Measurements from ENCODE around the gene ACAD11. TPM values are rescaled to one million over a fixed set of nuclear protein-coding genes. Genes with fewer than 3 reads are reported as not detected.
"Not testable (repeated sequence)": the region's sequence is repeated elsewhere in the genome, so short reads cannot be mapped to it uniquely, and the experiment has no call there.

The ACAD11 gene
- total RNA-seq, 1 experiment from 2014 or later, result 17.7 TPM

DNA sequence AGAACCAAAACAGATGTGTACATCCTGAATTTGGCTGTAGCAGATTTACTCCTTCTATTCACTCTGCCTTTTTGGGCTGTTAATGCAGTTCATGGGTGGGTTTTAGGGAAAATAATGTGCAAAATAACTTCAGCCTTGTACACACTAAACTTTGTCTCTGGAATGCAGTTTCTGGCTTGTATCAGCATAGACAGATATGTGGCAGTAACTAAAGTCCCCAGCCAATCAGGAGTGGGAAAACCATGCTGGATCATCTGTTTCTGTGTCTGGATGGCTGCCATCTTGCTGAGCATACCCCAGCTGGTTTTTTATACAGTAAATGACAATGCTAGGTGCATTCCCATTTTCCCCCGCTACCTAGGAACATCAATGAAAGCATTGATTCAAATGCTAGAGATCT lies 59.0 kb downstream of the ACAD11 start:
- DNase-seq (ENCODE audit: low spot score), result not testable (repeated sequence)

DNA sequence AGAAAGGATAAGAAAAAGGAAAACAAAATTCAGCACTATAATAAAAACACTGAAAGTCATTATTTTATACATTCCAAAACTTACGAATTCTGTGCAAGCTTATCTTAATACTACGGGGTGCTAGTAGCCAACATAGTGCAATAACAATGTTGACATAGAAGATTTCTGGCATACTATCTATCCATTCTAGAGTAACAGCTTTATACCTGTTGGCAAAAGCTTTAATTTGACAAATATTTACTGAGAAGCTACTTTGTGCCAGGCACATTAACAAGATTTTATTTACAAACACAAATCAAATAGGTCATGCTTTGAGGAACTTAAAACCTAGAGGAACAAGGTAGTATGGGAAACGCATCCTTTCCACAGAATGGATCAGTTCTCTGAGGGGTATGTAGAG lies 61.4 kb downstream of the ACAD11 start:
- DNase-seq (ENCODE audit: low spot score), result no peak

DNA sequence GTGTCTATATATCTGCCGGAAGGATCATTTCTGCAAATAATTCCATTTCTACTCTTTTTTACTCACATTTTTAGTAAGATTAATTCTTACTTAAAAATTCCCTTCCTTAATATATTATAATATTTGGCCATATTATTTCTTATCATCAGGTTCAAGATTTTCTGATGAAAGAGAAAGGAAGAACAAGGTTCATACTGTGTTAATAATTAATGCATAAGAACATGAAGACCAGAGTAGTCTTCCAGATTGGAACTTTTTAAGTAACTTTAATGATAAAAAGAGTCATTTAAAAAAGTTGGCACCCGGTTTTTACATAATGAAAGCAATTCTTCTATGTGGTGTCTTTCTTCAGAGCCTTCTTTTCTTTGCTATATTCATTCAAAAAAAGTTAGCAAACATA lies 61.9 kb downstream of the ACAD11 start:
- no peak for DNase-seq (ENCODE audit: low spot score)

DNA sequence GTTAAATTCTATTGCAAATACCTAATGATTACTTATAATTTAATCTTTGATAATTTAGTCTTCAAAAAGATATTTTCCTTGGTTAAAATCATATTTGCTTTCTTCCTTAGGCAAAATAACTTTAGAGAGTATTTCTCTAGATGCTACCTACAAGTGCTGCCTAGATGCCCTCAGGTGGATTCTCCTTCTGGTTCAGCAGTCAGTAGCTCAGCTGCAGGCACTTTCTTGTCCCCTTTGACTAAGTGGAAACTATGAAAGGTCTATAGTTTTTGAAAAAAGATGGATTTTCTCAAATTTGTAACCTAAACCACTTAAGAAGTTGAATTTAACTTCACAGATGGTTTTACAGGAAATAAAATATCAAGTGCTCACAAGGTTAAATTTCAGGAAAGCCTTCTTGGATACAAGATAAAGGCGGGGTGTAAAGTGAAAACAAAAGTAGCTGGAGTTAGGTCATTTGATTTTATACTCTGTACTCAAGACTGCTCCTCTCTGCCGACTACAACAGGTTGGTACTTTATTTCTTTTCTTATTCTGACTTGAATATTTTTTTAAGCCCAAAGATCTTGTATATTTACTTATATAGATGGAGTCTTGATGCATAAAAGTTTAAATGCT lies 62.7 kb downstream of the ACAD11 start, which contains the start of gene ACKR4:
Gene ACKR4, plus strand, starts transcription at position 455 of the 618 bp plus-strand sequence. CDS start 3,128 bp downstream, outside the sequence.
- DNase-seq (ENCODE audit: low spot score), result no peak

DNA sequence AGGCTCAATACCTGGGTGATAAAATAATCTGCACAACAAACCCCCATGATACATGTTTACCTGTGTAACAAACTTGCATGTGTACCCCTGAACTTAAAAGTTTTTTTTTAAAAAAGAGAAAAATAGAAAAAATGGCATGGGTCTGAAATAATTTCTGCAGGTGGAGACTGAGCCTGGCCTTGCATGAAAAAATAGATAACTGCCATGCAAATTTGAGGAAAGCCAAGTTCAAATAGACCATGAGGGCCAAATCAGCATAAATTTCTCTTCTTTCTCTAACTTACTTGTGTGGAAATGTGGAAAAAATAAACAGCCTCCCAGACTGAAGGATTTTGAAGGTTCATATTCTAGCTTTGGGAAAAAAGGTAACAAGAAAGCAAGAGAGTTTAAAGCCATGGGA lies 63.3 kb downstream of the ACAD11 start:
- no peak for DNase-seq (ENCODE audit: low spot score)

DNA sequence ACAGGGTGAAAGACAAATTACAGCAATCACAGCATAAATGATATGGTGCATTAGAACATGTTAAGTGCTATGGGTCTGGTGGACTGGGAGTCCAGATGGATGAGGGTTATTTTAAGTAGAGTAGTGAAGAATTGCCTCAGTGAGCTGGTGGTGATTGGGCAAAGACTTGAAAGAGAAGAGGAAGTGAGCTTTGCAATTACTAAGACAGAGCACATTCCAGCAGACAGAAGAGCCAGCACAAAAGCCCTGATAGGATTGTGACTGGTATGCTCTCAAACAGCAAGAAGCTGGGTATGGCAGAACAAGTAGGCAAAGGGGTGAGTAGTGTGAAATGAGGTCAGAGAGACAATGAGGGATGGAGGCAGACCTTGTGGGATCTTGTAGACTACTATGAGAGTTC lies 64.6 kb downstream of the ACAD11 start:
- no peak for DNase-seq (ENCODE audit: low spot score)

DNA sequence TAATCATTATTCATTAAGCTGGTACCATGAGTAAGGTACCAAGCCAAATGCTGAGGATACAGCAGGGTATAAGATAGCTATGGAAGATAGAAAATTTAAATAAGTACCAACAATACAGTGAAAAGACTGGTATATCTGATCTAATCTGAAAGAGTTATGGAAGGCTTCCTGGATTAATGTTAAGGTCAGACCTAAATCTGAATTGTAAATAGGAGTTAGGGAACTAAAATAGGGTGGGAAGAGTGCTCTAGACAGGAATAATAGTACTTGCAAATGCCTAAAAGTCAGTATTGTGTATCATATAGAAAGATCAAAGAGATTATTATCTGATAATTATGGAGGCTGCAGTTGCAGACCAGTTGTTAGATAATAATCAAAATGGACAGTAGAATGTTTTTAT lies 65.1 kb downstream of the ACAD11 start:
- DNase-seq (ENCODE audit: low spot score), result no peak

DNA sequence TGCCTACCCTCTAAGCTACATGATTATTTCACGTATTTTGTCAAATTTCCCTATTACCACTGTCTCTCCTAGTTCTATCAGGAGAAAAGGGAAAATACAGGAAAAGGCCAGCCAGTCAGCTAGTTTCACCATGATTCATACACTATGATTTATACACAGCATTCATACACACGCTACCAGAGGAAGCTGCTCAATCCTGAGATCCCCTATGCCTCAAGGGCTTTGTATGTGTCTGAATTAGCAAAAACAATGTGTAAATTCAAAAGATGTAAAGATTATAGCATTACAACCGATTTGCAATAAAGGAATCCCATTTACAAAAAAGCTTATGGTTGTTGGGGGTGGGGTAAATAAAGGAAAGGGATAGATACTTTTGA lies 65.7 kb downstream of the ACAD11 start:
- peak; percentile 75 for DNase-seq (ENCODE audit: low spot score)

DNA sequence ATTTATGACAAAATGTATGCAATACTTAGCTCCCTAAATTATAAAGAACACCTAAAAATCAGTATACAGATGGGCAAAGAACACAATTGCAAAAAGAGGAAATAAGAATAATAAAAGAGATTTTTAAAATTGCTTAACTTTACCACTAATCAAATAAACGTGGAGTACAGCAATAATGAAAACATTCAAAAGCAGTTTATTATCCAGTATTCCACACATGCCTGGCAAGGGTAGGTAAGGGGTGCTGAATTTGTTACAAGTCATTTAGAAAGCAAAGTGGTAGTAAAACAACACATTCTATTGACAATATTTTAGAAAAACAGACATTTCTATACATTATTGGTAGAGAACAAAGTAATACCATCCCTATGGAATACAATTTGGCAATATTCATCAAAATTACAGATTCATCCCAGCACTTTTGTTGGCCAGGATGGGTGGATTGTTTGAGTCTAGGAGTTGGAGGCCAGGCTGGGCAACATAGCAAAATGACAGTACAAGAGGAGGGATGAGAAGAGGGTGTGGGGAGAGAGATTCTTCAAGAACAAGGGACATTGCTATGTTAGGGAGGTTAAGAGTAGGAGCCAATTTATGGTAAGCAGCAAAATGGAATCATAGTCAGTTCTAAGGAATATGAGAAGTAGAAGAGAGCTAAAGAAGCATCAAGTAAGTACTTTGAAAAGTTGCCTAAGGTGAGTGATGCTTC lies 66.2 kb downstream of the ACAD11 start:
- DNase-seq (ENCODE audit: low spot score), result no peak

DNA sequence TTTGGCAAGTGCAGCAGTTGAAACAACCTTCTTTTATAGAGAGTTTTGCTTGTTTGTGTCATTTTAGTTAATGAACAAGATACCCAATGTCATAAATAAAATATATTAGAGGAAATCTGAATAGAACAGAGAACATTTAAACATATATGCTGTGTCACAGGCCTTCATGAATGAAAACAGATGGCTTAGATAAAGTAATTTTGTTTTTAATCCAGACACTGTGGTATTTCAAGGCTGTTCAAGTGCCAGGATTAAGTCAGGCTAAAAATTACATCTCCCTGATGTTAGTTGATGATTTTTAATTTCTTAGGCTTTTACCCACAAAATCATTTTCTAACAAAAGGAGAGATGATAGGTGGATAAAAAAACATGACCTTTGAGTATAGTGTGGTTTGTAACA lies 67.4 kb downstream of the ACAD11 start:
- no peak for DNase-seq (ENCODE audit: low spot score)

DNA sequence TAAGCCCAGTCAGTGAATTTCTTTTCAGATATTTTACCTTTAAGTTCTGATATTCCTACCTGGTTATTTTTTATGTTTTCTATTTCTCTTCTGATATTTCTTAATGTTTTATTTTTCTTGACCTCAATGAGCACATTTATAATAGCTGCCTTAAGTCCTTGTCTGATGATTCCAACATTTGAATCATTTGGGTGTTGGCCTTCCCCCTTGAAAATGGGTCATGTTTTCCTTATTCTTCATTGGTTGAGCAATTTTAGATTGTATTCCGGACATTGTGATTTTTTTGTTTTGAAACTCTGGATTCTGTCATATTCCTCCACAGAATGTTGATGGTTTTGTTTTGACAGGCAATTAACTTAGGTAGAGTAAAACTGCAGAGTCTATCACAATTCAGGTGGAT lies 72.2 kb downstream of the ACAD11 start:
- no peak for DNase-seq (ENCODE audit: low spot score)

DNA sequence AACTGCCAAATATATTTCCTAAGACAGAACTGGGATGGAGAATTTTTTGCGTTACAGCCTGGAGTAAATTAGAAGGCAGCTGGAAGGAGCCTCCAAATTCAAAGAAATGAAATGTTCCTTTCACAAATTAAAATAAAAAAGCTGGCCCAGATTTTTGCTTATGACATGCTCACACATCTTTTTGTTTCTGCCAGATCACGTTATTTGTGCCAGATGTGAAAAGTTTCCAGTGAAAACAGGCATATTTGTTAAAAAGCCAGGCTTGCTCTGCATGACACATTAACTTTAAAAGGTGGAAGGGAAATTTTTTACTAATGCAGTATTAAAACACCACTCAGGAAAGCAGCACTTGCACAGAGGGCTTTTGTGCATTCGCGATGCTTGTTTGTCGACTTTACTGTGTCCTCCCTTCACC lies 85.8 kb downstream of the ACAD11 start:
- no peak for DNase-seq (ENCODE audit: low spot score)

DNA sequence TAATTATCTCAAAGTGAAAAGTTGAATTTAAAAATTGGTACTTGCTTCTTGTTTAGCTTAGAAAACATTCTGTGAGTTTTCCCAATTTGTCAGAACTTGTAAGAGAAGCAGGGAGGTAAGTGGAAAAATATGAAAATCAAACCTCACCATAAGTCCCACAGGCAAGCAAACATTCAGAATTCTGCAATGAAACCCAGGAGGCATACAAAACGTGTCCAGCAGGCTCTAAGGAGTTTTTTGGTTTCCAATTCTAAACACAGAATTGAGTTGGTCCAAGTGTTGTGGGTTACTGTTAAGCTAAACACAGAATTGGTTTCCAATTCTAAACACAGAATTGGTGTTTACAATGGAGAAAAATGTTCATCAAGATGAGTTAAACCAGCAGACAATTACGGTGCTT lies 89.6 kb downstream of the ACAD11 start:
- no peak for DNase-seq (ENCODE audit: low spot score)

DNA sequence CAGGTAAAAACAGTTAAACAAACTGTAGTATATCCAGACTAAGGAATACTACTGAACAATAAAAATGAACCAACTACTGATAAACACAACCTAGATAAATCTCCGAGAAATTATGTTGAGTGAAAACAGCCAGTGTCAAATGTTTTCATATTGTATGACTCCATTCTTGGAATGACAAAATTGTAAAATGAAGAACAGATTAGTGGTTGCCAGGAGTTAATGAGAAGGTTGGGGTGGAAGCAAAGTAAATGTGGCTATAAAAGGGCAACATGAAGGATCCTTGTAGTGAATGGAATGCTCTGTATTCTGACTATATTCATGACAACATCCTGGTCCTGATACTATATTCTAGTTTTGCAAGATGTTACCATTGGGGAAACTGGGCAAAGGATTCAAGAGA lies 90.0 kb downstream of the ACAD11 start:
- DNase-seq (ENCODE audit: low spot score), result no peak

DNA sequence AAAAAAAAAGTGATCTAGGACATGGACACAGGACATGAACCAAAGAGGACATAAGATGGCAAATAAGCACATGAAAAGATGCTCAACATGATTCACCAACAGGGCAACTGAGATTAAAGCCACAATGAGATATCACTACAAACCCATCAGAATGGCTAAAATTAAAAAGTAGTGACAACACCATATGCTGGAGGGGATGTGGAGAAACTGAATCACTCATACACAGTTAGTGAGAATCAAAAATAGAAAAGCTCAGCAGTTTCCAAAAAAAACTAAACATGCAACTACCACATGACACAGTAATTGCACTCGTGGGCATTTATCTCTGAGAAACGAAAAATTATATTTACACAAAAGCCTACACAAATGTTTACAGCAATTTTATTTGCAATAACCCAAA lies 90.5 kb downstream of the ACAD11 start:
- DNase-seq (ENCODE audit: low spot score), result no peak

DNA sequence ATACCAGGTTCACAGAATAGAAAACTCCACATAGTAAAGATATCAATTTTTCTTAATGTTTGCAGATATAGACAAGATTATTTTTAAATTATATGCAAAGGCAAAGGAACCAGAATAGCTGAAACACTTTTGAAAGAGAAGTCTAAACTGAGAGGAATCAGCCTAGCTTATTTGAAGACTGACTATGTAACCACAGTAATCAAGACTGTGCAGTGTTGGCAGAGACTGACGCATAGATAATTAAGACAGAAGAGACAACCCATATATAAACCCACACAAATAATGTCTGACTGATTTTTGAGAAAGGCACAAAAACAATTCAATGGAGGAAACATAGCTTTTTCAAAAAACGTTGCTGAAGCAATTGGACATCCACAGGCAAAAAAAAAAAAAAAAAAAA lies 91.2 kb downstream of the ACAD11 start:
- no peak for DNase-seq (ENCODE audit: low spot score)

DNA sequence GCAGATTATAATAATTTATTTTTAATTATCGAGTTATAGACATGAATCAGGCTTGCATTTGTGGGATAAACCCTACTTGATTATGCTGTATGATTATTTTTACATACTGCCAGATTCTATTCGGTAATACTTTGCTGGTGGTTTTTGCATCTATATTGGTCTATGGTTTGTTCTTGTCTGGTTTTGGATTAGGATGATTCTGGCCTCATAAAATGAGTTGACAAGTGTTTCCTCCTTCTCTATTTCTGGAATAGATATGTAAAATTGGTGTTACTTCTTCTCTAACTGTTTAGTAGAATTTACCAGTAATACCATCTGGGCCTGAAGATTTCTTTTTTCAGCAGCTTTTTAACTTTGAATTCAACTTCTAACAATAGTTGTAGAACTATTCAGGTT lies 95.5 kb downstream of the ACAD11 start:
- DNase-seq (ENCODE audit: low spot score), result no peak

DNA sequence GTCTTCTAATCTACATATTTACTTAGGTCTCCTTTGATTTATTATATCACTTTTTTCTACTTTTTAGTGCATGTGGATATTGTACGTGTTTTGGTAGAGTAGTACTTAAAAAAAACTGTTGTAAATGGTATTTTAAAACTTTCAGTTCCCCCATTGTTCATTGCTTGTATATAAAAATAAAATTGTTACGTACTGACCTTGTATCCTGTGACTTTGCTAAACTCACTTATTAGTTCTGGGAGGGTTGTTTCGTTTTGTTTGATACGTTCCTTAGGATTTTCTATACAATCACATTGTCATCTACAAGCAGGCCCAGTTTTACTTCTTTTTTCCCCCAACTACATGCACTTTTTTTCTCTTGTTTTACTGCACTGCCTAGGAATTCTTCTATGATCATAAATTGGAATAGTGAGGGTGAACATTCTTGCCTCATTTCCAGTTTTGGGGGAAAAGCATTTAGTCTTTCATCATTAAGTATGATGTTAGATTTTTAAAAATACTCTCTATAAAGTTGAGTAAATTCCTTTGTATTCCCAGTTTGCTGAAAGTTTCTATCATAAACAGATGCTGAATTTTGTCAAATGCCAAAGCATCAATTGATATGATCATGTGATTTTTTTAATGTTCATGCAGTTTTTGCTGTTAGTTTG lies 96.1 kb downstream of the ACAD11 start:
- DNase-seq (ENCODE audit: low spot score), result no peak

DNA sequence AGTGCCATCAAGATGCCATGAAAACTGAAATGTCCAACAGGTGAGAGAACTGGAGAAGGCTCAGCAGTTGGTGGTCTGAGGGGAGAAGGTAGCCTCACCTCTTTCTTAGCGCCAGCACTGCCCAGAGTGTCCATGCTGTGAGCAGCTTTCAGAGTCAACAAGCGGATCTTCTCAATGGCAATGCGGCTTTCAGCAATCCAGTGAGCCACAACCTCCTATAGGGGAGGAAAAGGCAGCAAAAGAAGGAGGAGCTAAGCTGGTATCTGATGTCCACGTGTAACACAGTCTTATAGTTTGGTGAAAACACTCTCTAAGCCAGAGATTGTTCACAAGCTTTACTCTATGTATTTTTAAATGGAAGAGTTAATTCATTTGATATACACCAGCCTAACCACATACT lies 98.6 kb downstream of the ACAD11 start:
- no peak for DNase-seq (ENCODE audit: low spot score)

DNA sequence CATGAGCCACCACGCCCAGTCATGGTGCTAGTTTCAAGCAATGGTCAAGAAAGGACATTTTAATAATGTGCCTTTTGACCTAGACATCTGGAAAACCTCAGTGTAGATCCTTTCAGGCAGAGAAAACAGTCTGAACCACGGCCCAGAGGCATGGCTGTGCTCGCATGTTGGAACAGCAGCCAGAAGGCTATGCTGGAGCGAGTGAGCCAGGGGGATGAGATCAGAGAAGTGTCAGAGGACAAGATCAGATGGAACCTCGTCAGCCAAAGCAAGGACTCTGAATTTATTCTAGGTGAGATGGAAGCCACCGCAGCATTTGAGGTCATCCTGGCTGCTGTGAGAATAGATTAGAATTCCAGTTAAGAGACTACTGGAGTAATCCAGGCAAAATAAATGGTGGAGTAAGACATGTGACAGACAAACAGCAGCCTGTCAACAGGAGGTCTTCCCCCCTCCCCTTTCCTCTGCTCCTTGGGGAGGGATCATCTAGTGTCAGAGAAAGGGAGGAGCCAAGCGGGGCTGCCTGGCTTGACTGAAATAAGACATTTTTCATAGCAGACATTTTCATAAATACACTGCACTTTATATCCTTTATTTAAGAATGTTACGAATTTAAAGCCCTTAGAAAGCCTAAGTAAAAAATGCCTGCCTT lies 103.0 kb downstream of the ACAD11 start:
- no peak for DNase-seq (ENCODE audit: low spot score)

DNA sequence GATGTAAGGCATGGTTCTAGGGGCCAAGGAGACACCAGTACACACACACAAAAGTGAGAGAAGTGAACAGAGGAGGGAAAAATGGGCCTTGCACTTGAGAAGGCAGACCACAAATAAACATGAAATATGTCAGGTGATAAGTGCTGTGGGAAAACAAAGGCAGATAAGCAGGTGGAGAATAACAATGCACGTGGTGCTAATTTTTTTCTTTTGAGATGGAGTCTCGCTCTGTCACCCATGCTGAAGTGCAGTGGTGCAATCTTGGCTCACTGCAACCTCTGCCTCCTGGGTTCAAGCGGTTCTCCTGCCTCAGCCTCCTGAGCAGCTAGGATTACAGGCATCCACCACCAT lies 103.6 kb downstream of the ACAD11 start:
- DNase-seq (ENCODE audit: low spot score), result not testable (repeated sequence)

DNA sequence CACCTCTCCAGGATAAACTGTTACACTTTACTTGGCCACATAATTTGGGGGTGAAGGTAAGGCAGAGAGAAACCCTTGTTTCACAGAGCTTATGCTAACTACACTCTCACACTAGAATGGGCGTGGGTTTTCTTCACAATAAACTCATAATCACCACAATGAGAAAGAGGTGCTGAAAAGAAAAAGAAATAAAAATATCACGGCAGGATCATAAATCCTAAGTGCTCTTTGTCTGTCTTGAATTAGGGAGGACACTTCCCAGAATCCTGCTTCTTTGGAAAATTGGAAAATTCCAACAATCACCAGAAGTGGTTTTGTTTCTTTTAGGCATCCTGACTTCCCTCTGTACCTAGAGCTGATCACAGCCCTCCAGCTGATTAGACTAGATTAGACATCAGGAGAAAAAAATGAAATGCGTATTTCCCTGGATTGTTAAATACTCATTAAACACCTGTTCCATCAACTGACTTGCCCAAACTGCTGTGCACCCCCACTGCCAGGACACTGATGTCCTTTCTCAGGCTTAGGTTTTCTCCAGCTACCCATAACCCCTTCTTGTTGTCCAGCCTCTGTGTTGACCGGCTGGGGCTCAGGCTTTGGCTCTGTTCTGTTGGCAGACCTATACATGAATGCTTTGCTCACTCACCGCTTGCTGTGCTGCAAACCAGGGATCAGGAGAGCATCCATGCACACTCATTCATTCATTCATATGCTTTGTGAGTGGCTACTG lies 104.1 kb downstream of the ACAD11 start:
- no peak for DNase-seq (ENCODE audit: low spot score)
